ENCODE results near the gene ACTN1.

ACTN1 gene

DNA sequence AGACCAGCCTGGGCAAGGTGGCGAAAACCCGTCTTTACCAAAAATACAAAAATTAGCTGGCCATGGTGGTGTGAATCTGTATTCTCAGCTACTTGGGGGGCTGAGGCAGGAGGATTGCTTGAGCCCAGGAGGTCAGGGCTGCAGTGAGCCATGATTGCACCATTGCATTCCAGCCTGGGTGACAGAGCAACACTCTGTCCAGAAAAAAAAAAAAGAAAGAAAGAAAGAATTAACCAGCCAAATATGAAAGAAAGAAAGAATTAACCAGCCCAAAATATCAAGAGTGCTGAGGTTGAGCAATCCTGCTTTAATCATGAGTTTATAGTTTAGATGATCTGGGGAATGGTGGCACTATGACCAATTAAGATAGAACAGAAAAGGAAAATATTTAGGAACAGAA lies 3.5 kb upstream of the ACTN1 start:
- H3K18ac ChIP-seq (ENCODE audit: low read length): no peak overlapping the region
- no peak overlapping the region for H3K27ac ChIP-seq (ENCODE audit: low read depth, low read length)
- peak overlapping the region; percentile 59 for H4K91ac ChIP-seq (ENCODE audit: low read depth, low read length)
- DNase-seq: no peak
- peaks cover 19 to 20% of the 10 kb centered on the region in 2 experiments for H3K4me1 ChIP-seq (ENCODE audit: control insufficient read depth in 1 of 2, insufficient read depth in 2 of 2, low read length in 2 of 2)
- H3K4me2 ChIP-seq (ENCODE audit: low read length): no peak overlapping the region
- no peaks in the 10 kb centered on the region for H3K9me3 ChIP-seq (ENCODE audit: insufficient read depth, low read depth, low read length)
- H3K14ac ChIP-seq (ENCODE audit: low read length): no peak overlapping the region
- H3K79me2 ChIP-seq (ENCODE audit: control insufficient read depth, insufficient read depth, low read length, poor library complexity): peaks cover 17% of the 10 kb centered on the region
- H3K23ac ChIP-seq (ENCODE audit: low read length): no peak overlapping the region
- H3K27me3 ChIP-seq (ENCODE audit: insufficient read depth, low read length): no peaks in the 10 kb centered on the region
- H3K9ac ChIP-seq (ENCODE audit: low read length): no peak overlapping the region
- no peak overlapping the region for H2AFZ ChIP-seq (ENCODE audit: insufficient read depth, low read length, poor library complexity)
- no peak overlapping the region for H2BK12ac ChIP-seq (ENCODE audit: low read length)
- H4K8ac ChIP-seq (ENCODE audit: low read depth, low read length): no peak overlapping the region
- peak overlapping the region; percentile 47 for H2BK120ac ChIP-seq (ENCODE audit: insufficient read depth, low read length, poor library complexity)
- H2BK5ac ChIP-seq (ENCODE audit: low read depth, low read length, poor library complexity): no peak overlapping the region
- no CpG with 5 or more reads among the region's 2 CpGs for WGBS (ENCODE audit: extremely low coverage, insufficient coverage, insufficient read length)
- peaks cover 31% of the 10 kb centered on the region for H3K79me1 ChIP-seq (ENCODE audit: low read length)
- no peak overlapping the region for H3K4me3 ChIP-seq (ENCODE audit: low read depth, low read length)
- no peak overlapping the region for H4K12ac ChIP-seq (ENCODE audit: low read depth, low read length)
- H3K36me3 ChIP-seq (ENCODE audit: control insufficient read depth in 1 of 2, insufficient read depth in 2 of 2, low read length in 2 of 2): no peaks in the 10 kb centered on the region
- no peak overlapping the region for H2AK5ac ChIP-seq (ENCODE audit: low read length)
- H3K4ac ChIP-seq (ENCODE audit: low read depth, low read length): no peak overlapping the region

DNA sequence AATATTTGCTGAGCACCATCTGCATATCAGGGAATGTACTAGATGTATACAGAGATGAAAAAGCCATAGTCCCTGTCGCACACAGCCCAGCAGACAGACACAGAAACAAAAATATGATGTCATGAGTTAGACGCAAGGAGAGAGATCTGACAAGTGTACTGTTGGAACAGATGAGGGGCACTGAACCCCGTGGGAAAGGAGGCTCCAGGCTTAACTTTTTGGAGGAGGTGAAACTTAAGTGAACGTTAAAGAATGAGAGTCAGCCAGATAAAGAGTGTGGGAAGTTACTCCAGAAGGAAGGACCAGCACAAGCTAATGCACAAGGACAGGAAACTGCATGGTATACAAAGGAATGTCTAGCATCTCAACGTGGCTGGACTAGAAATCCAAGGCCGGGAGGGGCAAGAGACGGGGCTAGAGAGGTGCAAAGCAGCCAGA lies 2.5 kb upstream of the ACTN1 start:
- WGBS (ENCODE audit: extremely low coverage, insufficient coverage, insufficient read length): no CpG with 5 or more reads among the region's 7 CpGs
- no peak overlapping the region for H4K12ac ChIP-seq (ENCODE audit: low read depth, low read length)
- H3K79me2 ChIP-seq (ENCODE audit: control insufficient read depth, insufficient read depth, low read length, poor library complexity): peaks cover 25% of the 10 kb centered on the region

DNA sequence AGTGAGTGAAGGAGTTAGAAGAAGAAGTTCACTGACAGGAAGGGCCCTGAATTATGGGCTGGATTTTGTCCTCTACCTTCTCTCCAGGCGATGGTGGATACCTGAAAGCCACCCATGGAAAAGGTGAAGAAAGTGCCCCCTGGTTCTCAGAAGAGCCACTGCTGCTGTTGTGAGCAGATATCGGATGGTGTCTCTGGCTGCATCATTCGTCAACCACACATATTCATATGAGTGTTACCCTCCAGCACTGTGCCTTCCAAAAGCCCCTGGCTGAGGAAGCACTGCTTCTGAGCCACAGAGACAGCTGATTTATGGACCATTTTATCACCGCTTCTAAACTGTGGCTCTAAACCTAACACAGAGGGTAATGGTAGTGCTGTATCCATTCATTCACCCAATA lies 2.0 kb upstream of the ACTN1 start:
- Histone ChIP-seq H2AFZ (ENCODE audit: insufficient read depth, low read length, poor library complexity) (peak overlapping the region; percentile 23), H3K36me3 (ENCODE audit: control insufficient read depth in 1 of 2, insufficient read depth in 2 of 2, low read length in 2 of 2) (peaks cover 6 to 8% of the 10 kb centered on the region in 2 experiments), H3K27me3 (ENCODE audit: insufficient read depth, low read length) (no peaks in the 10 kb centered on the region), H2BK5ac (ENCODE audit: low read depth, low read length, poor library complexity) (peak overlapping the region; percentile 34), H3K9me3 (ENCODE audit: insufficient read depth, low read depth, low read length) (no peaks in the 10 kb centered on the region), H3K18ac (ENCODE audit: low read length) (peak overlapping the region; percentile 46), H3K4ac (ENCODE audit: low read depth, low read length) (no peak overlapping the region), H3K4me2 (ENCODE audit: low read length) (peak overlapping the region; percentile 13), H2BK120ac (ENCODE audit: insufficient read depth, low read length, poor library complexity) (peak overlapping the region; percentile 79), H4K91ac (ENCODE audit: low read depth, low read length) (peak overlapping the region; percentile 71), H3K4me1 (ENCODE audit: control insufficient read depth in 1 of 2, insufficient read depth in 2 of 2, low read length in 2 of 2) (peaks cover 28% of the 10 kb centered on the region in 2 experiments), H3K23ac (ENCODE audit: low read length) (no peak overlapping the region), H4K8ac (ENCODE audit: low read depth, low read length) (peak overlapping the region; percentile 51), H3K79me2 (ENCODE audit: control insufficient read depth, insufficient read depth, low read length, poor library complexity) (peaks cover 29% of the 10 kb centered on the region), H2AK5ac (ENCODE audit: low read length) (peak overlapping the region; percentile 52), H3K9ac (ENCODE audit: low read length) (no peak overlapping the region), H2BK12ac (ENCODE audit: low read length) (peak overlapping the region; percentile 75), H3K27ac (ENCODE audit: low read depth, low read length) (peak overlapping the region; percentile 63), H3K4me3 (ENCODE audit: low read depth, low read length) (no peak overlapping the region), H3K79me1 (ENCODE audit: low read length) (peaks cover 41% of the 10 kb centered on the region), H4K12ac (ENCODE audit: low read depth, low read length) (no peak overlapping the region), H3K14ac (ENCODE audit: low read length) (peak overlapping the region; percentile 28)
- no peak for DNase-seq
- WGBS (ENCODE audit: extremely low coverage, insufficient coverage, insufficient read length): no CpG with 5 or more reads among the region's 4 CpGs

More for the DNA sequence above, 2.5 kb upstream of the ACTN1 start:
- no peak overlapping the region for H2AFZ ChIP-seq (ENCODE audit: insufficient read depth, low read length, poor library complexity)
- H3K23ac ChIP-seq (ENCODE audit: low read length): no peak overlapping the region
- peaks cover 24% of the 10 kb centered on the region in 2 experiments for H3K4me1 ChIP-seq (ENCODE audit: control insufficient read depth in 1 of 2, insufficient read depth in 2 of 2, low read length in 2 of 2)
- no peak overlapping the region for H3K4me2 ChIP-seq (ENCODE audit: low read length)
- no peak overlapping the region for H3K9ac ChIP-seq (ENCODE audit: low read length)
- peaks cover 39% of the 10 kb centered on the region for H3K79me1 ChIP-seq (ENCODE audit: low read length)
- H3K4me3 ChIP-seq (ENCODE audit: low read depth, low read length): no peak overlapping the region
- H3K27ac ChIP-seq (ENCODE audit: low read depth, low read length): peak overlapping the region; percentile 63
- peak overlapping the region; percentile 52 for H2AK5ac ChIP-seq (ENCODE audit: low read length)
- DNase-seq: peak; percentile 51 to 71
- peaks cover 4 to 6% of the 10 kb centered on the region in 2 experiments for H3K36me3 ChIP-seq (ENCODE audit: control insufficient read depth in 1 of 2, insufficient read depth in 2 of 2, low read length in 2 of 2)
- H2BK5ac ChIP-seq (ENCODE audit: low read depth, low read length, poor library complexity): no peak overlapping the region
- no peaks in the 10 kb centered on the region for H3K27me3 ChIP-seq (ENCODE audit: insufficient read depth, low read length)
- no peak overlapping the region for H4K8ac ChIP-seq (ENCODE audit: low read depth, low read length)
- H3K14ac ChIP-seq (ENCODE audit: low read length): no peak overlapping the region
- H3K4ac ChIP-seq (ENCODE audit: low read depth, low read length): no peak overlapping the region
- H2BK12ac ChIP-seq (ENCODE audit: low read length): peak overlapping the region; percentile 71
- H2BK120ac ChIP-seq (ENCODE audit: insufficient read depth, low read length, poor library complexity): peak overlapping the region; percentile 79
- no peak overlapping the region for H4K91ac ChIP-seq (ENCODE audit: low read depth, low read length)
- no peak overlapping the region for H3K18ac ChIP-seq (ENCODE audit: low read length)
- no peaks in the 10 kb centered on the region for H3K9me3 ChIP-seq (ENCODE audit: insufficient read depth, low read depth, low read length)

DNA sequence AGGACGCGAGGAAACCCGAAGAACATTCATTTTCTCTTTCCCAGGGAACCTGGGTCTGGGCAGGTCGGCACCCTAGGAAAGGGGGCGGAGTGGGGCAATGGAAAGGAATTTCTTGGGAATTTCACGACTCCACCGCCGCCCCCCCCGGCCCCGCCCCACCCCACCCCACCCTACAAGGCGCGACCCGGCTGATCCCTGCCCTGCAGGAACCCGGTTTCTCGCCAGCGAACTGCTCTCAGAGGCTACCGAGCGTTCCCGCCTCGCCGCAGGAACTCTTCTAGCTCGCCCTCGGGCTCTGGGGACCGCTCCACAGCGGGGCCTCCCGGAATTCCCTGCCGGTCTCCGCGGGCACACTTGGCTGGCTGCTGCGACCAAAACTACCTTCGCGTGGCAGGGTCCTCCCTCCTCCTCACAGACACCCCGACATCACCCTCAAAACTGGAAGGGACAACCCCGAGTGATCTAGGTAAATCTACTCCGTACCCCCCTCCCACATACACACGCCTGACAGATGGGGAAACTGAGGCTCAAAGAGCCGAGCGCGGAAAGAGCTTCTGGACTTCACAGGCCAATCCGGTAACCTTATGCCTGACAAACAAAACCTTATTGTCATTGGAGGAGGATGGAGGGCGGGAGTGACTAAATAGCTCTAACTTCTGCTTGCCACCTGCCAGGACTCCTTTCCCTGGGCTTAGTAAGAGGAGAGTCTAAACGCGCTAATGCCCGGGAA lies 785 bp upstream of the ACTN1 start:
- peak overlapping the region; percentile 92 for H3K14ac ChIP-seq (ENCODE audit: low read length)
- H2AFZ ChIP-seq (ENCODE audit: insufficient read depth, low read length, poor library complexity): peak overlapping the region; percentile 37
- WGBS (ENCODE audit: extremely low coverage, insufficient coverage, insufficient read length): no CpG with 5 or more reads among the region's 44 CpGs

More for the DNA sequence above, 785 bp upstream of the ACTN1 start:
- H3K27ac ChIP-seq (ENCODE audit: low read depth, low read length): peak overlapping the region; percentile 95
- DNase-seq: peak; percentile 57 to 58
- peaks cover 40% of the 10 kb centered on the region for H3K79me2 ChIP-seq (ENCODE audit: control insufficient read depth, insufficient read depth, low read length, poor library complexity)
- H3K9me3 ChIP-seq (ENCODE audit: insufficient read depth, low read depth, low read length): no peaks in the 10 kb centered on the region
- H3K36me3 ChIP-seq (ENCODE audit: control insufficient read depth in 1 of 2, insufficient read depth in 2 of 2, low read length in 2 of 2): peaks cover 11 to 16% of the 10 kb centered on the region in 2 experiments
- peak overlapping the region; percentile 91 for H4K91ac ChIP-seq (ENCODE audit: low read depth, low read length)
- H2BK5ac ChIP-seq (ENCODE audit: low read depth, low read length, poor library complexity): peak overlapping the region; percentile 93
- H2BK120ac ChIP-seq (ENCODE audit: insufficient read depth, low read length, poor library complexity): peak overlapping the region; percentile 86
- H4K12ac ChIP-seq (ENCODE audit: low read depth, low read length): peak overlapping the region; percentile 67
- H3K23ac ChIP-seq (ENCODE audit: low read length): no peak overlapping the region
- H3K9ac ChIP-seq (ENCODE audit: low read length): peak overlapping the region; percentile 84
- H4K8ac ChIP-seq (ENCODE audit: low read depth, low read length): peak overlapping the region; percentile 67
- H2AK5ac ChIP-seq (ENCODE audit: low read length): peak overlapping the region; percentile 50
- peak overlapping the region; percentile 82 for H3K4me2 ChIP-seq (ENCODE audit: low read length)
- H3K18ac ChIP-seq (ENCODE audit: low read length): peak overlapping the region; percentile 76
- peaks cover 37 to 39% of the 10 kb centered on the region in 2 experiments for H3K4me1 ChIP-seq (ENCODE audit: control insufficient read depth in 1 of 2, insufficient read depth in 2 of 2, low read length in 2 of 2)
- peak overlapping the region; percentile 28 for H3K4ac ChIP-seq (ENCODE audit: low read depth, low read length)
- H2BK12ac ChIP-seq (ENCODE audit: low read length): peak overlapping the region; percentile 46
- H3K4me3 ChIP-seq (ENCODE audit: low read depth, low read length): peak overlapping the region; percentile 79
- H3K79me1 ChIP-seq (ENCODE audit: low read length): peaks cover 41% of the 10 kb centered on the region
- H3K27me3 ChIP-seq (ENCODE audit: insufficient read depth, low read length): no peaks in the 10 kb centered on the region
